AML-193 (cell line): ENCODE results near the gene POLDIP2.
"Not testable (repeated sequence)": the region's sequence is repeated elsewhere in the genome, so short reads cannot be mapped to it uniquely, and the experiment has no call there.

Experiments used
- DNase-seq, 2 experiments: peaks; one replicate each; lab custom pipeline; 2025; lab: John Stamatoyannopoulos, UW

The POLDIP2 gene

DNA sequence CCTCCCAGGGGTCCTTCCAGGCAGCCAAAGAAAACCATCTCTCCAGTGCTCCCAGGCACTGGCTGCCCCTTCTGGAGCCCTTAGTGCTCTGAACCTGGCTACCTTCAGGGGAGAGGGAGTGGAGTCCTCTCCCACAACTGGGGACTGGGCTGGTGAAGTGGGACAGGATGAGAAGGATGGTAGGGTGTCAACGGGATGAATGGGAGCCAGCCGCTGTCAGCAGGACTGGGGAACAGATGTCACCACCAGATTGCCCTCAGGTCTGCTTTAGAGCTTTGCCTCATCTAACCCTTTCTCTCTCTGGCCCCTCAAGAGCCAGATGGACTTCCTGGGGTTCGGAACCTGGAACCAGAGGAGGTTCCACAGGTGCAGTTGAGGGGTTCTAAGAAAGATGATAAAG, 8.2 kb upstream of the POLDIP2 start:
- no peak for DNase-seq

DNA sequence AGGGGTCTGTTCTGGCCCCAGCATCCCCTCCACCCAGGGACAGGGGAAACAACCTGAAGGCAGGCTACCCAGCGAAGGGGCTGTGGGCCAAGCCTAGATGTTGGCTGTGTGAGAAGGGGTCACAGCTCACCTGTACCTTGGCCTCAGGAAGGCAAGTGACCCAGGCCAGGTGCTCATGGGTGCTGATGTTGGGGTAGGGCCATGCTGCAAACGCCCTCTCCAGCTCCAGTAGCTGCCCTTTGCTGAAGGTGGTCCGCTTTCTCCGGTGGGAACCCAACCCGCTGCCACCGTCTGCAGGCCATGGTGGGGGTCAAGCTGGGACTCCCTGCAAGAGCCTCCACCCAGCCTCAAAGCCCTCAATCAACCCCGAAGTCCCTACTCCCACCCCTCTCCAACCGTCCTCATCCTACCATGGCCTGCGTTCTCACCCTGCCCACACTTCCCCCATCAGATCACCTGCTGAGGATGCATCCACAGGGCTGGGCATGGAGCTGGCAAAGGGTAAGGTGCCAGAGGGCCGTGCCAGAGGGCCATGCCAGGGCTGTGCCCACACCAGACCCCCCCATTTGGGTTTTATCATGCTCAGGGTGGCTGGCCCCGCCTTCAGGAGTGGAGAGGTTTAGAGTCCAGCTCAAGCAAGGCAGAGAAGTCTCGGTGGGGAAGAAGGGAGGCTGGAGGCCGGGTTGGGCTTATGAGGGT, 7.5 kb upstream of the POLDIP2 start, which contains the start of gene SEBOX:
Gene SEBOX, minus strand, starts transcription at position 535 of the 699 bp plus-strand sequence. Its CDS starts 48 bp downstream, at position 487.
- DNase-seq, result no peak

- DNase-seq, result no peak
Observed at GRCh38 chr17:28363776-28364650, 6.7 kb upstream of the POLDIP2 start.

DNA sequence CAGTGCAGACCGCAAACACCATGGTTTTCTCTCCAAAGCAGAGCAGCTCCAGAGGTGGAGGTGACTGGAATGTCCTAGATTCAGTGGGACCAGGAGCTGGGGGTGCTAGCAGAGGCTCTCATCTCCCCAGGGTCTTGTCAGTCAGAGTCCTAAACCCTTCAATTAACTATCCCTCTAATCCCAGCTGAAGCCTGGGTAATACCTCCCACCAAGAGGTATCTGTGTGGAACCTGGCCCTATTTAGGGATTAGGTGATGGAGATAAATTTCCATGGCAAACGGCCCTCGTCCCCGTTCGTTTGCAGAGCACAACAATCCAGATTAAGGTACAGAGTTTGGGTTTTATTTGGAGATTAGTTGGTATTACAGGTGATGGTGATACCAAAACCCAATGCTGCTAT, 5.9 kb upstream of the POLDIP2 start:
- no peak for DNase-seq

DNA sequence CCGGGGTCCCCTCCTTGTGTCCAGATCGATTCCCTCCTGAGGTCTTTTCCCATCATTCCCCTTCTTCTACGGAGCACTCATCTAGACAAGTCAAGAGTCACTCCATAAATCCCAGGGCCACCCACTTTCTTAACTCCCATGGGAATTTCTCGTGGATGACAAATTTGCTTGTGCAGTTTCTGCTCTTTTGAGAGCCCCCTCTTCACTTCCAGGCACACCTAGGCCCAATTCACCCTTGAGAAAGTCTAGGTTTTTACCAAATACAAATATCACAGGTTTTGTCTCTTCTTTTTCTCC, 522 bp upstream of the POLDIP2 start:
- no peak for DNase-seq

GRCh38 chr17:28350271-28350670, 7.1 kb downstream of the POLDIP2 start:
- no peak for DNase-seq

GRCh38 chr17:28348979-28349378, 8.3 kb downstream of the POLDIP2 start:
- no peak for DNase-seq

GRCh38 chr17:28347261-28347891, 10.0 kb downstream of the POLDIP2 start:
- DNase-seq, result no peak

- peak in 1 of 2 experiments; percentile 16 for DNase-seq
Observed at GRCh38 chr17:28346746-28347246, 10.5 kb downstream of the POLDIP2 start.

DNA sequence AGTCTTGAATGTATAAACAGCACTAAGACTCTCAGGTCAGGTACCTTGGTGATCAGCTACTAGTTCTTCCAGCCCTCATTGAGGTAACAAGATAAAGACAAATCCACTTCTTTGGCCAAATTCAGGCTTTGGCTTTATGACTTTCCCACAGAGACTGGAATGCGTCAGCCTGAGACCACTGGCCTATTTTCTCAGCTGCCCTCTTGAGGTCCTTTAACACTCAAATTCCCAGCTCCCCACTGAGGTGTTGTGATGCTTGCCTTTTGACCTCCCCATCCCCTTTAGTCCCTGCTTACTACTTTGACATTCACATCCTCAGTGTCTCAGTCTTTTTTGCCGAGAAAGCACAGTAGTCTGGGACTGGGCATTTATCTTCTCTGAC, 11.1 kb downstream of the POLDIP2 start:
- no peak for DNase-seq

DNA sequence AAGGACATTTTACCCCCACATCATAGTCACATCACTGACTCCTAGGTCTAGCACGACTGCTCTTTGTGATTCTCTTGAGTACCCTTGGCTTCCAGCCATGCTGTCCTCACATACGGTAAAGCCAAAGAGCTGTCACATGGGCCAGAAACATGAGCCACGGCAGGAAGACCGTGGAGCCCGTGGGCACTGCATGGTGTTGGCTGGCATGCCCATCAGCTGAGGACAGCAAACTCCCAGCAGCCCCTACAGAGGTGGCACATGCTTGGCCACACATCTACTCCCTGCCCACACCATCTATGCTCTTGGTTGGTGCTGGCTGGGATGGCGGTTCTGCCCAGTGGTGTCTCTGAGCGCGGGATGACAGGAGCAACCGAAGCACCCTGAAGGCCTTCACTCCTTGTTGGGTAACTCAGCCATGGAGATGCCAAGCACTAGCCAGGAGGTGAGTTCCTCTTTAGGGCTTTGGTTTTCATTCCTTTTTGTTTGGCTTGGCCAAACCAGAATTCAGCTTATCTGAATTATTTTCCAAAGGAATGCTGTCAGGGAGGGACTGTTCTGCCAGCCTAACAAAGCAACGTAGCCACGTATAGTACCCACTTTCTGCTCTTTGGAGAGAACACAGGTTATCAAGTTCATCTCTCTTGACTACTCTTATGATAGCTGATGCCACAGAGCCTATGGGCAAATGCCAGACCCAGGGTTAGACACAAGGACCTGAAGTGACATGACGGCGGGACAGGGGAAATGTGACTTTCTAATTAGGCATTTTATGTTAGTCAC, 11.7 kb downstream of the POLDIP2 start:
- no peak for DNase-seq

DNA sequence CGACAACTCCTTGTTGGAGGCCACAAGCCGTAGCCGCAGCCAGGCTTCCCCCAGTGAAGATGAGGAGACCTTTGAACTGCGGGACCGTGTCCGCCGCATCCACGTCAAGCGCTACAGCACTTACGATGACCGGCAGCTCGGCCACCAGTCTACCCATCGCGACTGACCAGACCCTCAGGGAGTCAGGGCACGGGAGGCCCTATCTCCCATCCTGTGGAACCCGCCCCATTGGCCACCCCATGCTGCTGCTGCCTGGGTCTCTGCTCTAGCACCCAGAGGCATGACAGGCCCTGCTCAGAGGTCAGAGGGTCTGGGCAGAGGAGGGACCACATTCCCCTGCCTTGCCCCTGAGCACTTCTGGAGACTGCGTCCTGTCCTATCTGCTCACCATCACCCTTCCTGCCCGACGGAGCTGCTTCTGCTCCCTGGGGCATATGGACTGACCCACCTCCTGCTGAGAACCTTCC, 12.9 kb downstream of the POLDIP2 start:
- DNase-seq, result no peak

DNA sequence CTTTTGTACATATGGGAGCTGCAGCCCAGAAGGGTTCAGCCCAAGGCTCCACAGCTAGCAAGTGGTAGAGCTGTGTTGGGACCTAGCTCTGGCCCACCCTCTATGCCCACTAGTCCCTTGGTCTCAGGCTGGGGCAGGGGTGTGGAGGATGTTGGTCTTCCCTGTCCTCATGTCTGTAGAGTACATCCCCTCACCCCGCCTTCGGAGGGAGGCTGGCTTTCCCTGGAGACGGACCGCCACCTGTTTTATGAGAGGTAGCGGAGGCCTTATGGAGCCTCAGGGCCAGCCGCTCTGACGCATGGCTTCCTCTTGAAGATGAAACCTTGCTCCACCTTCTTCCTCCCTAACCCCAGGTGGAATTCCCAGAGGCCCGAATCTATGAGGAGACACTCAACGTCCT, 13.3 kb downstream of the POLDIP2 start:
- no peak for DNase-seq

GRCh38 chr17:28343491-28343932, 13.8 kb downstream of the POLDIP2 start:
- DNase-seq, result no peak

DNA sequence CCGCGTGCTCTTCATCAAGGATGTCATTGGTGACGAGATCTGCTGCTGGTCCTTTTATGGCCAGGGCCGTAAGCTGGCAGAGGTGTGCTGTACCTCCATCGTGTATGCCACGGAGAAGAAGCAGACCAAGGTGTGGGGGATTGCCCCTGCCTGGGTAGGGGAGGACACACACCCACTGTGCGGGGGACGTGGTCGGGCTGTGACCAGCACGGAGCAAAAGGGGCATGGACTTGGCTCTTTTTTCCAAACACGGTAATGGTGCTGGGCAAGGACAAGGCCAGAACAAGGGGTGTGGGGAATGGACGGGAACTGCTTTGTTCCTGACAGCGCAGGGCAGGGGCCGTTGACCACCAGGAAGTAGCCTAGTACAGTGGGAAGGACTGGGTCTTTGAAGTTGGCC, 15.0 kb downstream of the POLDIP2 start:
- no peak for DNase-seq

- DNase-seq, result no peak
Observed at GRCh38 chr17:28341516-28341915, 15.8 kb downstream of the POLDIP2 start.

GRCh38 chr17:28340374-28340773, 17.0 kb downstream of the POLDIP2 start:
- no peak for DNase-seq

DNA sequence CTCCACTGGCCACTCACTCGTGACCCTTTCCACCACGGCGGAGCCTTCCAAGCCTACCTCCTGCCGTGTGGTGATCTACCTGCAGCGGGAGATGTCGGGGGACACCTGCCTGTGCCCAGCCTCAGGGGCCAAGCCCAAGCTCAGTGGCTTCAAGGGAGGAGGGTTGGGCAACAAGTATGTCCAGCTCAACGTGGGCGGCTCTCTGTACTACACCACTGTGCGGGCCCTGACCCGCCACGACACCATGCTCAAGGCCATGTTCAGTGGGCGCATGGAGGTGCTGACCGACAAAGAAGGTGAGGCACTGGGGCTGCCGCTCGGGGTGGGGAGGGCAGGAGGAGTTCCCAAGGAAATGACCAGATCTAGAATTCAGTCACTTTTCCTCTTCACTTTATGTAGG, 17.9 kb downstream of the POLDIP2 start:
- no peak for DNase-seq

DNA sequence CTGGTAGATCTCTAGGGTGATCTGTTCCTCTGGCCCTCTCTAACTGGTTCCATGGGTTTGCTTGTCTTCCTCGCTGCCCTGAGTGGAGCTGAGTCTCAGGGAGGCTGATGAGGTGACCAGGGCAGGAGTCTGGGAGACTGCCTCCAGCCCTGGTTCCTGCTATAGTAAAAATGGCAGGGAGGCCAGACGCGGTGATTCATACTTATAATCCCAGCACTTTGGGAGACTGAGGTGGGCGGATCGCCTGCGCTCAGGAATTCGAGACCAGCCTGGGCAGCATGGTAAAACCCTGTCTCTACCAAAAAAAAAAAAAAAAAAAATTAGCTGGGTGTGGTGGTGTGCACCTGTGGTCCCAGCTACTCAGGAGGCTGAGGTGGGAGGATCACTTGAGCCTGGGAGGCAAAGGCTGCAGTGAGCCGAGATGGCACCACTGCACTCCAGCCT, 18.5 kb downstream of the POLDIP2 start:
- not testable (repeated sequence) for DNase-seq

- no peak for DNase-seq
Observed at GRCh38 chr17:28338056-28338768, 19.1 kb downstream of the POLDIP2 start.
